ENCODE data around the gene NLRP1. TPM values are rescaled to one million over a fixed set of nuclear protein-coding genes. Genes with fewer than 3 reads are reported as not detected.

Gene NLRP1
- polyA plus RNA-seq, 1 donor from 2014 or later: 255 TPM

DNA sequence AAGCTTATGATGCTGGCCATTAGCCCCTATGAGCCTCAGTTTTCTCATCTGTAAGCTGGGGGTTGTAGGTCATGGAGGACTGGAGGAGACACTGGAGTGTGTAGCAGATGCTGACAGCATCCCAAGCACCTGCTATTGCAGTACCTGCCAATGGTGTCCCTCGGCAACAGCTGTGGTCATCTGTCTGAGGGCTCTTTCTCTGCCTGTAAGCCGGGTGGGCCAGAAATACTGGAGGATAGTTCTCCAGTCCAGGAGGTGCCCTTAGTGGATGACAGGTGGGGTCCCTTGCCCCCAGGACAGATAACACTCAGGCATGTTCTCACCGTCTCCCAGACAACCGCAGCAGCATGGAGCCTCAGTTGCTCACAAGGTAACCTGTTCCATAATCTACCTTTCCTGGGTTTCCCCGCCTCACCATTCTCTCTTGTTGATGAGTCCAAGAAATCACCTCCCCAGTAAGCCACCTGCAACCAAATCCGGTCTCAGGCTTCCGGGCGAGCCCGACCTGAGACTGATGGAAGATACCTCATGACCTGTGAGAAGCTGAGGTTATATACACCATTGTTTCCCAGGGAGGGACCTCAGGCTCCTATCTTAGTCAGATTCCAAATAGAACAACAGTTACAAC is 23.8 kb downstream of the NLRP1 start:
- Histone ChIP-seq H3F3A (ENCODE audit: insufficient read depth, low read length, poor library complexity, severe bottlenecking) (no peaks in the 10 kb centered on the region), H3K79me2 (replicated peaks; ENCODE audit: insufficient read depth, low read length) (no peaks in the 10 kb centered on the region), H3K4me3 (ENCODE audit: low read length) (no peak overlapping the region), H2AFZ (ENCODE audit: low read depth, low read length) (no peak overlapping the region), H3K9me3 (ENCODE audit: low read length) (no peaks in the 10 kb centered on the region), H4K20me1 (ENCODE audit: insufficient read depth) (no peaks in the 10 kb centered on the region), H3K4me2 (ENCODE audit: low read length) (no peak overlapping the region), H3K9ac (ENCODE audit: low read length) (no peak overlapping the region), H3K27me3 (ENCODE audit: insufficient read depth, low read depth, low read length) (no peaks in the 10 kb centered on the region), H3K27ac (ENCODE audit: low read length) (no peak overlapping the region), H3K36me3 (ENCODE audit: insufficient read depth, low read length) (no peaks in the 10 kb centered on the region), H3K9me2 (ENCODE audit: insufficient read depth, low read length) (no peaks in the 10 kb centered on the region)
- no peak for TF ChIP-seq SMC3 (conservative IDR thresholded peaks at IDR 0.05; ENCODE audit: poor library complexity)
- TF ChIP-seq RAD21 (conservative IDR thresholded peaks at IDR 0.05): no peak
- TF ChIP-seq EP300 (conservative IDR thresholded peaks at IDR 0.05; ENCODE audit: poor library complexity, severe bottlenecking): no peak
- TF ChIP-seq, protein P1, sequence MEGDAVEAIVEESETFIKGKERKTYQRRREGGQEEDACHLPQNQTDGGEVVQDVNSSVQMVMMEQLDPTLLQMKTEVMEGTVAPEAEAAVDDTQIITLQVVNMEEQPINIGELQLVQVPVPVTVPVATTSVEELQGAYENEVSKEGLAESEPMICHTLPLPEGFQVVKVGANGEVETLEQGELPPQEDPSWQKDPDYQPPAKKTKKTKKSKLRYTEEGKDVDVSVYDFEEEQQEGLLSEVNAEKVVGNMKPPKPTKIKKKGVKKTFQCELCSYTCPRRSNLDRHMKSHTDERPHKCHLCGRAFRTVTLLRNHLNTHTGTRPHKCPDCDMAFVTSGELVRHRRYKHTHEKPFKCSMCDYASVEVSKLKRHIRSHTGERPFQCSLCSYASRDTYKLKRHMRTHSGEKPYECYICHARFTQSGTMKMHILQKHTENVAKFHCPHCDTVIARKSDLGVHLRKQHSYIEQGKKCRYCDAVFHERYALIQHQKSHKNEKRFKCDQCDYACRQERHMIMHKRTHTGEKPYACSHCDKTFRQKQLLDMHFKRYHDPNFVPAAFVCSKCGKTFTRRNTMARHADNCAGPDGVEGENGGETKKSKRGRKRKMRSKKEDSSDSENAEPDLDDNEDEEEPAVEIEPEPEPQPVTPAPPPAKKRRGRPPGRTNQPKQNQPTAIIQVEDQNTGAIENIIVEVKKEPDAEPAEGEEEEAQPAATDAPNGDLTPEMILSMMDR (IDR thresholded peaks at IDR 0.05; ENCODE audit: poor library complexity, severe bottlenecking): no peak
- no peak for TF ChIP-seq EZH2 (IDR thresholded peaks at IDR 0.05; ENCODE audit: borderline replicate concordance, insufficient read depth, low read length, poor library complexity, severe bottlenecking)

DNA sequence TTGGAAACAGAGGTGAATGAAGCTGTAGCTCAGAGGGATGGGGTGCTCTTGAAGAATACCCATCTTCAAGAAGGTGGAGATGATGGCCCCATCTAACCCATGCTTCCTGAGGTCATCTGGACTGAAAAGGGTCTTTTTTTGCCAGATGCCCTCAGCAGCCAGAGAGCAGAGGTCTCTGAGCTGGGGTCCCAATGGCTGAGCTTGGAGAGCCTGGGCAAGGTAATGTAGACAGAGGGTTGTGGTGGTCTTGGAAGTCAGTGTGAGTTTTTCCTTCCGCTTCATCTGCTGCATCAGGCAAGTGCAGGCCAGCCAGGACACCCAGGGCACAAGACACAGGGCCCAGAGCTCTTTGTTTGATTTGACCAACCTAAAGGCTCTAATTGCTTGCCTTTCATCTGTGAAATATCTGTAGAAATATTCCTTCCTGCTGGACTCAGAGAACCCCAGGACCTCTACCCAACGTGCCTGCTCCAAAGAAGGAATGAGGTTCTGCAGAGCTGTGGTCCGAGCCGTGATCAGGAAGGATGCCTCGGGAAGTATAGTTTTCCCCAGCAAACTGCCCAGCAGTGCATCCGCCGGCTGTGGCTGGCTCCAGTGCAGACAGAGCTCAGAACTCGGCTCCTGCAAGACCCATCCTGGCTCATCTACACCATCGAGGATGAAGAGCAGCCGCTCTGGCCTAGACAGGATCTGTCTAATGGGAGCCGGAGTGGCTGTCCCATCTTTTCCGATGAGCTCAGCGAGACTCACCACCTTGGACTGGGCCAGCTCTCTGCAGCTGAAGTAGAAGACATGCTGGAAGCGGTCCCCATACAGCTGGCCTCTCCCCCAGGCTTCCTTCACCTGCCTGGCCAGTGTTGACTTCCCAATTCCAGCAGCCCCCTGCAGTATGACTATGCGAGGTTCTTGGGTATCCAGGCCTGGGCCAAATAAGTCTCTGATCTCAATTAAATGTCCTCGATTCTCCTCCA is 25.2 kb downstream of the NLRP1 start:
- Histone ChIP-seq H3F3A (ENCODE audit: insufficient read depth, low read length, poor library complexity, severe bottlenecking) (no peaks in the 10 kb centered on the region), H3K79me2 (replicated peaks; ENCODE audit: insufficient read depth, low read length) (no peaks in the 10 kb centered on the region), H3K9me3 (ENCODE audit: low read length) (no peaks in the 10 kb centered on the region), H3K27me3 (ENCODE audit: insufficient read depth, low read depth, low read length) (no peaks in the 10 kb centered on the region), H3K9me2 (ENCODE audit: insufficient read depth, low read length) (no peaks in the 10 kb centered on the region), H3K4me3 (ENCODE audit: low read length) (no peak overlapping the region), H3K4me2 (ENCODE audit: low read length) (no peak overlapping the region), H4K20me1 (ENCODE audit: insufficient read depth) (no peaks in the 10 kb centered on the region), H3K27ac (ENCODE audit: low read length) (no peak overlapping the region), H2AFZ (ENCODE audit: low read depth, low read length) (no peak overlapping the region), H3K36me3 (ENCODE audit: insufficient read depth, low read length) (no peaks in the 10 kb centered on the region), H3K9ac (ENCODE audit: low read length) (no peak overlapping the region)
- TF ChIP-seq, protein P1 (IDR thresholded peaks at IDR 0.05; ENCODE audit: poor library complexity, severe bottlenecking): no peak
- TF ChIP-seq MXI1 (conservative IDR thresholded peaks at IDR 0.05; ENCODE audit: poor library complexity, severe bottlenecking) (no peak), POLR2AphosphoS5 (IDR thresholded peaks at IDR 0.05) (no peak), RAD21 (conservative IDR thresholded peaks at IDR 0.05) (no peak), EP300 (conservative IDR thresholded peaks at IDR 0.05; ENCODE audit: poor library complexity, severe bottlenecking) (no peak)
- TF ChIP-seq, protein P2, sequence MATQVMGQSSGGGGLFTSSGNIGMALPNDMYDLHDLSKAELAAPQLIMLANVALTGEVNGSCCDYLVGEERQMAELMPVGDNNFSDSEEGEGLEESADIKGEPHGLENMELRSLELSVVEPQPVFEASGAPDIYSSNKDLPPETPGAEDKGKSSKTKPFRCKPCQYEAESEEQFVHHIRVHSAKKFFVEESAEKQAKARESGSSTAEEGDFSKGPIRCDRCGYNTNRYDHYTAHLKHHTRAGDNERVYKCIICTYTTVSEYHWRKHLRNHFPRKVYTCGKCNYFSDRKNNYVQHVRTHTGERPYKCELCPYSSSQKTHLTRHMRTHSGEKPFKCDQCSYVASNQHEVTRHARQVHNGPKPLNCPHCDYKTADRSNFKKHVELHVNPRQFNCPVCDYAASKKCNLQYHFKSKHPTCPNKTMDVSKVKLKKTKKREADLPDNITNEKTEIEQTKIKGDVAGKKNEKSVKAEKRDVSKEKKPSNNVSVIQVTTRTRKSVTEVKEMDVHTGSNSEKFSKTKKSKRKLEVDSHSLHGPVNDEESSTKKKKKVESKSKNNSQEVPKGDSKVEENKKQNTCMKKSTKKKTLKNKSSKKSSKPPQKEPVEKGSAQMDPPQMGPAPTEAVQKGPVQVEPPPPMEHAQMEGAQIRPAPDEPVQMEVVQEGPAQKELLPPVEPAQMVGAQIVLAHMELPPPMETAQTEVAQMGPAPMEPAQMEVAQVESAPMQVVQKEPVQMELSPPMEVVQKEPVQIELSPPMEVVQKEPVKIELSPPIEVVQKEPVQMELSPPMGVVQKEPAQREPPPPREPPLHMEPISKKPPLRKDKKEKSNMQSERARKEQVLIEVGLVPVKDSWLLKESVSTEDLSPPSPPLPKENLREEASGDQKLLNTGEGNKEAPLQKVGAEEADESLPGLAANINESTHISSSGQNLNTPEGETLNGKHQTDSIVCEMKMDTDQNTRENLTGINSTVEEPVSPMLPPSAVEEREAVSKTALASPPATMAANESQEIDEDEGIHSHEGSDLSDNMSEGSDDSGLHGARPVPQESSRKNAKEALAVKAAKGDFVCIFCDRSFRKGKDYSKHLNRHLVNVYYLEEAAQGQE (IDR thresholded peaks at IDR 0.05; ENCODE audit: borderline replicate concordance): no peak
